OCI-LY3 (cell line): ENCODE measurements around the gene MYH7.

ENCODE experiments used
- CTCF ChIP-seq: fragments of 200-600, 300-600 bp; sonication (generic); IDR thresholded peaks from 2 replicates; pipeline ENCODE4 v1.5.1; 2014; ENCODE audit warnings: antibody characterized with exemption, low read length, low read depth
- EZH2phosphoT487 ChIP-seq: fragments of 200-600 bp; shearing (Covaris generic); IDR thresholded peaks from 2 replicates; pipeline ENCODE4 v1.6.1; 2018; ENCODE audit warnings: antibody characterized with exemption, mixed run types, low read depth

- TF ChIP-seq EZH2phosphoT487 (no peak), CTCF (no peak)
Measured at GRCh38 chr14:23376482-23377197, 58.8 kb downstream of the MYH7 start, which contains the start of gene CMTM5.
